ENCODE data around the gene DNAJB9. TPM values are rescaled to one million over a fixed set of nuclear protein-coding genes. Genes with fewer than 3 reads are reported as not detected.

The DNAJB9 gene
- total and polyA plus RNA-seq, 2 of the 13 experiments (the other 11 are each of a cell fraction or from before 2014, with no cell fraction given): 8.6 to 16.4 TPM

DNA sequence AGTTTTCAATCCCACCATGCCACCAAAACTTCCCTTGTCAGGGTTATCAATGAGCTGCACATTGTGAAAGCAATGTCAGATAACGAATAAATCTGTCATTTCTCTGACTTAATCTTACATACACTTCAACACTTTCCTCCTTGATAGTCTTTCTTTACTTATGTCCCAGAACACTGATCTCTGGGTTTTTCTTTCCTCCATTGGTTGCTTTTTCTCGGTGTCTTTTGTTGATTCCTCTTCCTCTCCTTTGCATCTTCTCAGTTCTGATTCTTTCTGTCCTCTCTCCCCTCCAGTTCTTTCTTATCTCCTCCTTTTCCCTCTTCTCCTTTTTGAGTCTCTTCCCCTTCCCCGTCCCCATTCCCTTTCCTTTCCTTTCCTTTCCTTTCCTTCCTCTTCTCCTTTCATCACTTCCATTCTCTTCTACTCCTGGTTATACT lies 16.6 kb downstream of the DNAJB9 start:
- ChIA-PET CTCF (ENCODE audit: low intra/inter-chr PET ratio, low total read pairs) (no interaction called here), POLR2A (no interaction called here)
- no peak for TF ChIP-seq ZNF768 (CRISPR knock-in tag; IDR thresholded peaks at IDR 0.05)
- no peak for TF ChIP-seq KMT2A (CRISPR knock-in tag; IDR thresholded peaks at IDR 0.05)
- TF ChIP-seq ZNF883 (CRISPR knock-in tag; IDR thresholded peaks at IDR 0.05; ENCODE audit: not compliant biosample characterization): no peak
- TF ChIP-seq ZFP82 (CRISPR knock-in tag; IDR thresholded peaks at IDR 0.05; ENCODE audit: borderline replicate concordance): no peak
- TF ChIP-seq KDM5A (IDR thresholded peaks at IDR 0.05; ENCODE audit: borderline replicate concordance, low read length): no peak
- TF ChIP-seq PAWR (CRISPR knock-in tag; IDR thresholded peaks at IDR 0.05; ENCODE audit: borderline replicate concordance): no peak
- no peak for TF ChIP-seq WIZ (CRISPR knock-in tag; IDR thresholded peaks at IDR 0.05)
- Histone ChIP-seq H3K4me2 (ENCODE audit: low read depth, low read length) (no peak overlapping the region), H3K36me3 (replicated peaks in 1 of 2; ENCODE audit: control insufficient read depth in 1 of 2, insufficient read depth in 2 of 2, low read length in 2 of 2) (no peaks in the 10 kb centered on the region), H3K79me2 (ENCODE audit: insufficient read depth, low read length) (no peaks in the 10 kb centered on the region), H3K4me3 (replicated peaks in 1 of 3; ENCODE audit: insufficient read depth in 1 of 3, low read depth in 2 of 3, low read length in 3 of 3) (no peak overlapping the region), H4K20me1 (ENCODE audit: insufficient read depth, low read length) (no peaks in the 10 kb centered on the region), H3K27ac (ENCODE audit: extremely low read length, insufficient read depth, low read length) (no peak overlapping the region), H3K9ac (ENCODE audit: insufficient read depth, low read depth, low read length) (no peak overlapping the region), H3K4me1 (ENCODE audit: insufficient read depth, low read length) (peaks cover 22% of the 10 kb centered on the region), H3K27me3 (ENCODE audit: control insufficient read depth in 1 of 2, insufficient read depth in 2 of 2, low read length in 2 of 2) (no peaks in the 10 kb centered on the region), H2AFZ (ENCODE audit: low read length) (no peak overlapping the region), H3K9me3 (ENCODE audit: low read length) (no peaks in the 10 kb centered on the region)
- intact Hi-C loops (cut with micrococcal nuclease; ENCODE audit: unreplicated experiment): no loop called here
- WGBS (ENCODE audit: low lambda C conversion rate): 2% methylated on average over 3 of the region's 3 CpGs
- FAIRE-seq (no peak), DNase-seq (ENCODE audit: low spot score) (no peak), ATAC-seq (no peak)
- BruUV-seq (replicated peaks): no TSS peak
- in situ Hi-C loops (cut with HindIII; ENCODE audit: extremely low pct_ligation_motif_present, low pct_unique_long_range_greater_than_20kb): no loop called here

DNA sequence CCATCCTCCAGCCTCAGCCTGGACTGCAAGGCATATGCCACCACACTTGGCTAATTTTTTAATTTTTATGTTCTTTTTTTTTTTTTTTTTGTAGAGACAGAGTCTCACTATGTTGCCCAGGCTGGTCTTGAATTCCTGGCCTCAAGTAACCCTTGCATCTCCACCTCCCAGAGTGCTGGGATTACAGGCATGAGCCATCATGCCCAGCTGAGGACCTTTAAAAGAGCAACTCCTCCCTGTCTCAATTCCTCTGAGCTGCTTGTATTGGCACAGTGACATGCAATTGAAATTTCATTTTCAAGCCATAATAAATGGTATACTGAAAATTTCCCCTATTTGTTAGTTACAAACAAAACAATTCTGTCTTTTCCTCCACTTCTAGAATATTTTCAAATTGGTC lies 19.5 kb downstream of the DNAJB9 start:
- no peak overlapping the region for H3K4me2 ChIP-seq (ENCODE audit: low read depth, low read length)
- no peak for ATAC-seq
- CTCF ChIA-PET (ENCODE audit: low intra/inter-chr PET ratio, low total read pairs): no interaction called here
- intact Hi-C loops (cut with micrococcal nuclease; ENCODE audit: unreplicated experiment): no loop called here
- no peak for FAIRE-seq
- H3K4me3 ChIP-seq (replicated peaks in 1 of 3; ENCODE audit: insufficient read depth in 1 of 3, low read depth in 2 of 3, low read length in 3 of 3): no peak overlapping the region
- no peak overlapping the region for H3K9ac ChIP-seq (ENCODE audit: insufficient read depth, low read depth, low read length)
- no peak for DNase-seq (ENCODE audit: low spot score)
- no peaks in the 10 kb centered on the region for H3K36me3 ChIP-seq (replicated peaks in 1 of 2; ENCODE audit: control insufficient read depth in 1 of 2, insufficient read depth in 2 of 2, low read length in 2 of 2)
- no peak for TF ChIP-seq SOX6 (IDR thresholded peaks at IDR 0.05)
- no peak for TF ChIP-seq SOX6 (CRISPR knock-in tag; IDR thresholded peaks at IDR 0.05)
- TF ChIP-seq ZFP62 (CRISPR knock-in tag; IDR thresholded peaks at IDR 0.05): no peak
- TF ChIP-seq, protein P1, sequence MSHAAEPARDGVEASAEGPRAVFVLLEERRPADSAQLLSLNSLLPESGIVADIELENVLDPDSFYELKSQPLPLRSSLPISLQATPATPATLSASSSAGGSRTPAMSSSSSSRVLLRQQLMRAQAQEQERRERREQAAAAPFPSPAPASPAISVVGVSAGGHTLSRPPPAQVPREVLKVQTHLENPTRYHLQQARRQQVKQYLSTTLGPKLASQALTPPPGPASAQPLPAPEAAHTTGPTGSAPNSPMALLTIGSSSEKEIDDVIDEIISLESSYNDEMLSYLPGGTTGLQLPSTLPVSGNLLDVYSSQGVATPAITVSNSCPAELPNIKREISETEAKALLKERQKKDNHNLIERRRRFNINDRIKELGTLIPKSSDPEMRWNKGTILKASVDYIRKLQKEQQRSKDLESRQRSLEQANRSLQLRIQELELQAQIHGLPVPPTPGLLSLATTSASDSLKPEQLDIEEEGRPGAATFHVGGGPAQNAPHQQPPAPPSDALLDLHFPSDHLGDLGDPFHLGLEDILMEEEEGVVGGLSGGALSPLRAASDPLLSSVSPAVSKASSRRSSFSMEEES (CRISPR knock-in tag; IDR thresholded peaks at IDR 0.05): no peak
- TF ChIP-seq, protein P2, sequence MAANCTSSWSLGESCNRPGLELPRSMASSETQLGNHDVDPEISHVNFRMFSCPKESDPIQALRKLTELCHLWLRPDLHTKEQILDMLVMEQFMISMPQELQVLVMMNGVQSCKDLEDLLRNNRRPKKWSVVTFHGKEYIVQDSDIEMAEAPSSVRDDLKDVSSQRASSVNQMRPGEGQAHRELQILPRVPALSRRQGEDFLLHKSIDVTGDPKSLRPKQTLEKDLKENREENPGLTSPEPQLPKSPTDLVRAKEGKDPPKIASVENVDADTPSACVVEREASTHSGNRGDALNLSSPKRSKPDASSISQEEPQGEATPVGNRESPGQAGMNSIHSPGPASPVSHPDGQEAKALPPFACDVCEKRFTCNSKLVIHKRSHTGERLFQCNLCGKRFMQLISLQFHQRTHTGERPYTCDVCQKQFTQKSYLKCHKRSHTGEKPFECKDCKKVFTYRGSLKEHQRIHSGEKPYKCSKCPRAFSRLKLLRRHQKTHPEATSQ (CRISPR knock-in tag; IDR thresholded peaks at IDR 0.05; ENCODE audit: borderline replicate concordance): no peak
- no peak for TF ChIP-seq HNRNPH1 (optimal IDR thresholded peaks at IDR 0.05; ENCODE audit: low read depth, low read length)
- no peaks in the 10 kb centered on the region; a peak in 1 of 5 replicates for H3K27me3 ChIP-seq (ENCODE audit: control insufficient read depth in 1 of 2, insufficient read depth in 2 of 2, low read length in 2 of 2)
- H3K27ac ChIP-seq (ENCODE audit: extremely low read length, insufficient read depth, low read length): no peak overlapping the region
- POLR2A ChIA-PET: no interaction called here
- no peaks in the 10 kb centered on the region for H4K20me1 ChIP-seq (ENCODE audit: insufficient read depth, low read length)
- BruUV-seq (replicated peaks): no TSS peak
- no peaks in the 10 kb centered on the region for H3K79me2 ChIP-seq (ENCODE audit: insufficient read depth, low read length)
- H2AFZ ChIP-seq (ENCODE audit: low read length): no peak overlapping the region
- no peaks in the 10 kb centered on the region for H3K9me3 ChIP-seq (ENCODE audit: low read length)
- H3K4me1 ChIP-seq (ENCODE audit: insufficient read depth, low read length): peaks cover 8% of the 10 kb centered on the region; the same call in 1 of the 2 replicates
- in situ Hi-C loops (cut with HindIII; ENCODE audit: extremely low pct_ligation_motif_present, low pct_unique_long_range_greater_than_20kb): no loop called here
